Activated T-cell treated with anti-CD3 and anti-CD28 coated beads for 4 hours (primary cell): ENCODE measurements around the gene KERA.
"Not testable (repeated sequence)": the region's sequence is repeated elsewhere in the genome, so short reads cannot be mapped to it uniquely, and the experiment has no call there.

Source experiments
- DNase-seq: peaks from one replicate; pipeline ENCODE4 v3.0.0-alpha.2; 2020

The KERA gene, protein sequence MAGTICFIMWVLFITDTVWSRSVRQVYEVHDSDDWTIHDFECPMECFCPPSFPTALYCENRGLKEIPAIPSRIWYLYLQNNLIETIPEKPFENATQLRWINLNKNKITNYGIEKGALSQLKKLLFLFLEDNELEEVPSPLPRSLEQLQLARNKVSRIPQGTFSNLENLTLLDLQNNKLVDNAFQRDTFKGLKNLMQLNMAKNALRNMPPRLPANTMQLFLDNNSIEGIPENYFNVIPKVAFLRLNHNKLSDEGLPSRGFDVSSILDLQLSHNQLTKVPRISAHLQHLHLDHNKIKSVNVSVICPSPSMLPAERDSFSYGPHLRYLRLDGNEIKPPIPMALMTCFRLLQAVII

DNA sequence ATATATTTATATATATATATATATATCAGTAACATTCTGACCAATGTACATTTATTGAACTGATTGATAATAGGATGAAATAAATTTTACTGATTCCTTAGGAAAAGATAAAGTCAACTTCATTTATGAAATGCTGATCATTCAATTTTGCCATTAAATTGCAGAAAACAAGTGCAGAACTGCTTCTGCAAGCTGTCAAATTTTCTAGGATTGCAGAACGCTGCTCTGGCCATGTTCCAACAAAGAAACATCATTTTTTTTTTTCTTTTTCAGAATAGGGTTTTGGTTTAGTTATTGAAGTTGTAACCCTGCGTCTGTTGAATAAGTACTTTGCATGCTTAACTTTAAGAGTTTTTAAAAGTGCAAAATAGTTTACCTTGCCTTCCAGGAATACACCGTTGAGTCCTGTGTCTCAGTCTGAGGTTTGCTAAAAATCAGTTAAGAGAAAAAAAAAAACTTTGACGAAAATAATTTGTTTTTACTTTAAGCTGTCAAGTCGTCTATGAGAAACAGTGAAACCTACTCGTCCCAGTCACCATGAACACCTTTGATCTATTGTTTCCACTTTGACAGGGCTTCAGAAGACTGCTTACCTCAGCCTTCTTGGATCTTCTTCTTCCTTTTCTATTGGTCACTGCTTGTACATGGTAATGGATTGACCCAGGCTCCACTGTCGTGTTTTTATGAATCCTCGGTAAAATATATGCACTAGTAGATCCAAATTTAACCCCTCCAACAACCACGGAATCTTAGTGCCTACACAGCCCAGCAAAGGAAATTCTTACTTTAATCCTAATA, at the start of gene KERA:
Gene KERA (minus strand): TSS at position 657 of the 798 bp plus-strand sequence. CDS start 1,743 bp downstream, outside the sequence.
- no peak for DNase-seq

DNA sequence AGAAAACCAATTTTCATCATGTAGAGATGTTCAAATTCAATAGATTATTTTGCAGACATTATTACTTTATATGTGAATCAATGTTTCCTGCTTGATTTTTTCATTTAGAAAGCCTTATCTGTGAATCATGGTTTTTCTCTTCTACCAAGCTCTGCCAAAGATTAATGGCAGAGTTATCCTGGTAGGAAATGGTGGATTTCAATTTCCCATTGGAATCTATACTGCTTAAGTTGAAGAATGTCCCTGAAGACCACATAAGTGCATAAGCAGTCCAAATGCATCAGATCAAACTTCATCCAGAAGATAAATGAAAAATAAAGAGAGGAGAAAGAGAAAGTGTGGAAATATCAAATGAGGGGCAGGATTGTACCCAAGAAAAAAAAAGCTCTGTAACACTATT, 48.5 kb upstream of the KERA start:
- DNase-seq = no peak

DNA sequence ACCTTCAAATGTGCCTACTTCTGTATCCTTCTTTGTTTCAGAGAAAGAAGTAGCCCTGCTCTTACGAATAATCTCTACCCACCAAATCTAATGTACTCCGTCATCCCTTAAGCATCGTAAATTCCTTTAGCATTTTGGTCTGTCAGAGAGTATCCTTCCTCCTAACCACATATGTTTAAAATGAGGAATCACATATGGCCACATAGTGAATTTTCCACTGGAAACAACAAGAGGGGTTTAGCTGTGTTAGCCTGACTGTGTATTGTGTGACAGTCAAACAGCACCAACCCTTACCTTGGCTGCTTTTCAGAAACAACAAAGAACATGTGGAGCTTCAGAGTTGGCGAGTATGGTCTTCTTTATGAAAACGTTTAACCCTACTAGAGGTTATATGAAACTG, 48.0 kb upstream of the KERA start:
- DNase-seq = no peak

DNA sequence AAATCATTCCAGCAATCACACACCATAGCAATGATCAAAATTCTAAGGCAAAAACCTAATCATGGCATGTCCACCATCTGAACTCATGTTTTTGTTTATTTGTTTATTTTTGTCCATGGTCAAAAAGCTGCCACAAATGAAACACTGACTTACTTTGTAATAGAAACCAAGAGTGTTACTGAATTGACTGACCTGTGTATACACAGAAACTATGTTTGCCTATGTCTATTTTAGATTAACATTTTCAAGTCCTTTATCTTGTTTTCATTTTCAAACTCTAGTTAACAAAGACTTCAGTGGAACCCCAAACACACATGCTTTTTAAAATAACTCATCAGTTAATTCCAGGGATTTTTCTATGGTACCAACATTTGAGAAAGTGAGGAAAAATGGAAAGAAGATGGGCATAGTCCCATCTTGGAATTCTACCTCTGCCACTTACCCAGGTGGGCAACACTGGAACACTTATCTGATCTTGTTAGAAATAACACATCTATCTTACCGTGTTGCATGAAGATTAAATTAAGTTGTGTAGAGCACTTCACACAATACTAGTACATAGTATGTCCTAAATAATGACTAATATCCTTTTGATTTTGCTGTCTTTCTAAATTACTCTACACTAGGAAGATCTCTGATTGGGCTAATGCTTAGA, 47.1 kb upstream of the KERA start:
- DNase-seq = no peak

DNA sequence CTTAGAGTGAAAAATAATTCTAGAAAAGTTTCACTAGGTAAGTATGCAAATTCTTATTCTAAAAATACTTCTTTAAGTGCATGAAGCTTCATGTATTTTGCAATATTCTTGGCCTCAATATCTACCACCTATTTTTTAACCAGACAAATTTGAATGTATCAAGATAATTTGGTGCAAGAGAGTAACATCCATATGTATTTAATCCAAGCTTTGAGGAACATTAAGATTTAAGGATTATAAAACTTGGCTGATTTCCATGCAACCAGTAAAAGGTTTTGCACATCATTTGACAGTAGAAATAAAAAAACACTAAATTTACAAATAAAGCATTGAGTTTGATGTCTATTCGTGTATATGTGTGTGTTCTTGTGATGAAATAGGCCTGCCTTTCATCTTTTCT, 45.8 kb upstream of the KERA start:
- no peak for DNase-seq

DNA sequence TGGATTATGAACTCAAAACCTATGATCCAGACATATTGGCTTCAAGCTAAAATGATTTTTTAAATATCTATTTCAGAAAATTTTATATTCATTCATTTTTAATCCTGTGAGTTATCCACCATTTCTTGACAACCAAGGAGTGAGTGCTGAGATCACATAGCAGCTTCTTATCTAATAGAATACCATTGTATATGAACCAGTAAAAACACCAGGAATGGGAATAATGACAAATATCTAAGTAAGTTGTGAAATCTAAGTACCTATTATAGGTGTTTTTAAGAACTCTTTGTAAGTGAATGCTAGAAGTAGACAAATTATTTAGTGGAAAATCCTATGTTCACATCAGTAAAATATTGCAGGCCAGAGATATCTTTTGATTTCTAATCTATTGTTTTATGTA, 45.3 kb upstream of the KERA start:
- no peak for DNase-seq

DNA sequence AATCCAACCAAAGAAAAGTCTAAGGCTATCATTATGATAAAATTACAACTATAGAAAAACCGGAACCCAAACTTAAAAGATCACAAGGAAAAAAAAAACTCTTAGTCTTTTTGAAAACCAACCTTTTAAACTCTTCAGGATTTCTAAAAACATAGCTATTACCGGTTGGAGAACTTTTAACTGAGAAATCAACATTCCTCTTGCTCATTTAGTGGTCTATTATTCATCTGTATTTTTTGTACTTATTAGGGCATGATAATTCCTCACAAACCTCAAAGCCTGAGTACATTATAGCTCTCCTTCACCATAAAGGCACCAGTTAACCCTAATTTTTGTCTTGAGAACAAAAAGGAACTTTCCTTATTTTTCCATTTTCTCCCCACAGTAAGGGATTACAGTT, 43.1 kb upstream of the KERA start:
- no peak for DNase-seq

DNA sequence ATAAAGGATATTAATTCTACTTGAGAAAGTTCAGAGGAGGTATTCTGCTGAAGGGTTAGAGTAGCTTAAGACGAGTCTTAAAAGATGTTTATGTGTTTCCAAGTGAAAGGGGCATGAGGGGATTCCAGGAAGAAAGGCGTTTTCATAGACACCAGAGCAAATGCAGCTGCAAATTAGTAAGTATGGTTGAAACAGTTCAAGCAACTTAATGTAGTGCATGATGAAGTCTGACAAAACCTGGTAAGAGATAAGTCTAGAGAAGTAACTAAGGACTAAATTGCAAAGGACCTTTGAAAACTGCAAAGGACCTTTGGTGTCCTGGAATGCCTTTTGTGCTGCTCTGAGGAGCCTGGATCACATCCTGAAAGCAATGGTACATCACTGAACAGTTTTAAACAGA, 42.0 kb upstream of the KERA start:
- DNase-seq = no peak

DNA sequence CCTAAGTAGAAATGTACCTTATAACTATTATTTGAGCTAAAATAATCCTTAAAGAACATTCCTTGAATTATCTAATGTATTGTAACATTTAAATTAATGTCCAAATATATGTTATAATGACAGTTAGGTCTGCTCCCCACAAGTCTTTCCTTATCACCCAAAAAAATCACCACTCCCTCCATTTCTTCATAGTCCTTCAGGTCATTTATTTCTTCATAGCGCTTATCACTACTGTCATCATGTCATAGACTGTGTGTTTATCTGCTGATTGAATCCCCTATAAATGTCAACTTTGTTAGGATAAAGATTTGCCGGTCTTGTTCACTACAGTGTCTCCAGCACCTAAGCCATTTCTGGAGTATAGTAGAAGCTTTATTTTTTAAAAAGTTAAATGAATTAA, 41.5 kb upstream of the KERA start:
- no peak for DNase-seq

DNA sequence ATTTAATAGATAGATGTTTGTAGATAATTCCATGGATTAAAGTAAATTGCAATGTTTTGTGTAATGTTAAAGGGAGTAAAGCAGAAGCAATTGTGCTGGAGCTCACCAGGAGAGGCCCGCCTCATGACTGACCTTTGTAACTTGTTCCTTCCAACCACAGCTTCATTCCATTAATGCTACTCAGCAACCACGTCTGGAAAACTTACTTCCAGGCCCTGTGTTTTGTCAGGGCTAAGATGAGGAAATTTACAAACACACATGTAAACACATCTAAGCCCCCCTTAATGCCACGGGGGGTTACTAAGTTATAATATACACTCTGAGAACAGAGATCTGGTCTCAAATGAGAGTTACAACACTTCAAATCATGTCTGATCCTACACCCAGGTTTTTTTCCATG, 41.1 kb upstream of the KERA start:
- DNase-seq = no peak

DNA sequence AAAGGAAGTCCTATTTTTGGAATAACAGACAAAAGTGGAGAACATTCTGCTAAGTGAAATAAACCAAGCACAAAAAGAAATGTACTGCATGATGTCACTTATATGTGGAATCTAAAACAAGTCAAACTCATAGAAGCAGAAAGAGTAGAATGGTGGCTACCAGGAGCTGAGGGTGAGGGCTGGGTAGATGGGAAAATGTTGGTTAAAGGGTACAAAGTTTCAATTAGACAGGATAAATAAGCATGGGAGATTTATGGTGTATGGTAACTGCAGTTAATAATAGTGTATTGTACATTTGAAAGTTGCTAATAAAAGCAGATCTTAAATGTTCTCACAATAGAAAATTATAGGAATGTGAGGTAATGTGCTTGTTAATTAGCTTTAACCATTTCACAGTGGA, 40.6 kb upstream of the KERA start:
- no peak for DNase-seq

DNA sequence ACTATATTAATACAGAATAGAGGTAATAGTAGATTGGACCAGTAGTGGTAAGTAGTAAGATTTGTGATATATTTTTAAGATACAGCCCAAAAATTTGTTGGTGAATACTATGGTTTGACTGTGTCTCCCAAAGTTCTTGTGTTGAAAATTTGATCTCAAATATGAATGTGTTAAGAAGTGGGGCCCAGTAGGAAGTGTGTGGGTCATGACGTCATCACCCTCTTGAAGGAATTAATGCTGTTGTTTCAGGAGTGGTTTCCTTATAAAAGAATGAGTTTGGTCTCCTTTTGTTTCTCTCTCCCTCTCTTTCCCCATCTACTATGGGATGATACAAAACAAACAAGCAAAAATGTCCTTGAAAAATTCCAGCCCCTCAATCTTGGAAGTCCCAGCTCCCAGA, 37.1 kb upstream of the KERA start:
- no peak for DNase-seq

DNA sequence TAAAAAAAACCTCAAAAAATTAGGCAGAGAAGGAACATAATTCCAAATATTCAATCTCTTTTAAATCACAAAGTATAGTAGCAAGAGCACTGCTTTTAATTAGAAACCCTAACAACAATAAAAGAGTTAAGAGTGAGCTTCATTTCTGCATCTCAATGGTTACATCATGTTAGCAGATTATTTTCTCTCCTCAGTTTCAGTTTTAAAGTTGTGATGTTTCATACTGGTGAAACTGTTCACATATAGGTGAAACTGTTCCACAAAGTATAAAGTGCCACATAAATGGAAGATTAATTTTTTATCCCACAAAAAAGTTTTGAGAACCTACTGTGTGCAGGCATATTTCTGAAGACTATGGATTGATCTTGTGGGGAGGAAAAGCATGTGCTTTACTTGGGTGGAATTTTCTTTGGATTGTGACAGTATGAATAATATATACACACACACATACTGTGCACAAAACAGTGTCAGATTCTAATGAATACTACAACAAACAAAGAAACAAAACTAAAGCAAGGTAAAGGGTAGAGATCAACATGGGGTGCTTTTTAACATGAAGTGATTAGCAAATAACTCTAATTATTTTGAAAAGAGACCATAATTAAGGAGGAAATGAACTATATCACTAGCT, 36.3 kb upstream of the KERA start:
- DNase-seq = no peak

DNA sequence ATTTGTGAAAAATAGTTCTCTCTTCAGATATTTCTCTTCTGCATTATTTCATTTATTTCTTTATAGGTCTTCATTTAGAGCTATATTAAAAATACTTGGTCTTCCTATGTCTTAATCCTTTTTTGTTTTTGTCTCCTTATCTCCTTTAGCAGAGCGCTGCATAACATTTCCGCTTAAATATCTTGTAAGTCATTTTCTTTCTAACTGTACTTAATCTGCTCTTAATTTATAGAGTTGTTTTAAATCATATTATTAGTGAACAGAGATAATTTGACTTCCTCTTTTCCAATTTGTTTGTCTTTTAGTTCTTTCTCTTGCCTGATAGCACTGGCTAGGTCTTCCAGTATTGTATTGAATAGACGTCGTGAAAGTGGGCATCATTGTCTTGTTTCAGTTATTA, 35.5 kb upstream of the KERA start:
- no peak for DNase-seq

DNA sequence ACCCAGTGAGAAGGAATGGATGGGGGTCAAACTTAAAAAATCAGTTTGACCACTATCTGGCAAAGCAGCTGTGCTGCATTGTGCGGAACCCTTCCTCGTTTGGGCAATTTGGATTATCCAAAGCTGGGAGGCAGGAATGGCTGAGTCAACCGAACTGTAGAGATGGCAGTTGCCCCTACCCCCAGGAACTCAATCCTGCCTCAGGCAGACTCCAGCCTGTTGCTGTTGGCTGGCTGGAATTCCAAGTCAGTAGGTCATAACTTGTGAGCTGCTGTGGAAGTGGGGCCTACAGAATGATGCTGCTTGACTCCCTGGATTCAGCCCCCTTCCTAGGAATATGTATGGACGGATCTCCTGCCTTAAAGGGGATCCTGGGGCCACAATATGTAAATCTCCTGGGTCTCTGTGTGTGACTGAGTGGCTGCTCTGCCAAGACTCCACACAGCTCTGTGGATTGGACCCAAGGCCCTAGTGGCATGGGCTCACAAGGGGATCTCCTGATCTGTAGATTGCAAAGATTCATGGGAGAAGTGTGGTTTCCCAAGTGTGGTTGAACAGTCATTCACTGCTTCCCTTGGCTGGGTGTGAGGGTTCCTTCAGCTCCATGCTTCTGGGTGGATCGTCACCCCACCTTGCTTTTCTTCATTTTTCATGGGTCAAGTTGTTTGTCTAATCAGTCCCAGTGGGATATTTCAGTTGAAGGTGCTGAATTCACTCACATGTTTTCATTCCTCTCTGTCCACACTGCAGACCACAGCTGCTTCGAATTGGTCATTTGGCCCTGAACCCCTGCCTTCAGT, 34.3 kb upstream of the KERA start:
- no peak for DNase-seq

DNA sequence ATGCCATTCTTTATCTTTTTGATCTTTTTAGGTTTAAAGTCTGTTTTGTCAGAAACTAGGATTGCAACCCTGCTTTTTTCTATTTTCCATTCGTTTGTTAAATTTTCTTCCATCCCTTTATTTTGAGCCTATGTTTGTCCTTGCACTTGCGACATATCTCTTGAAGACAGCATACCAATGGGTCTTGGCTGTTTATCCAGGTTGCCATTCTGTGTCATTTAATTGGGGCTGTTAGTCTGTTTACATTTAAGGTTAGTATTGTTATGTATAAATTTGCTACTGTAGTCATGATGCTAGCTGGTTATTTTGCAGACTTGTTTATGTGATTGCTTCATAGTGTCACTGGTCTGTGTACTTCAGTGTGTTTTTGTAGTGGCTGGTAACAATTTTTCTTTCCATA, 32.1 kb upstream of the KERA start:
- DNase-seq = not testable (repeated sequence)

DNA sequence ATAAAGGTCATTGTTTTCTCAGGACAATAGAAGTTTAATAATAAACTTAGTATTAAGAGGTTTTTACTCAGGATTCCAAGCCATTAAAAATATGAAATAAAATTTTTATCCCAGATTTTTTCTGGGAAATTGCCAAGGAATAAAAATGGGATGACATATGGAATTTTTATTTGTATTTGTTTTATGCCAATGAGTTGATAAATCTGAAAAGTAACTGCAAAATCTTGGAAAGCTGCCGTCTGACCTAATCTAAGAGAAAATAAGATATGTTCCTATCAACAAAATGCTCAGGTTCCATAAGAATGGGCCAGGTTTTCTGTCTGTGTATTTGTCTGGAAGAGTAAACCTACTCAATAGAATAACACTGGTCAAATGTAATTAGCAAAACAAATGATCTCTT, 22.2 kb upstream of the KERA start:
- no peak for DNase-seq

DNA sequence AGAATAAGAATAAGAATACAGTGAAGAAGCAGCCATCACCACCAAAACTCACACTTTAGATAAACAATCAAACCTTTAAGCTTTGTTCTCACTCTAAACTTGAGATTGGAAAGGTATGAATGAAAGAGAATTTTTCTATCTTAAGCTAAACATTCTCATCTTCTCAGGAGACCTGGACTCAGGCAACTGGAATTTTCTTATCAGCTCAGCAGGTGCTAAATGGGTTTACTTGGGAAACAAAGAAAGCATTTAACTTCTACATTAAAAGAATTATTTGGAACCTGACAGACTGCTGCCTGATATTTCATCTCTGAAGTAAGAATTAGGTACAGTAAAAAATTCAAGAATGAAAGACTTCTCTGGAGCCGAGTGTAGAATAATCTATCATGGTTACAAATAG, 20.7 kb upstream of the KERA start:
- DNase-seq = no peak

DNA sequence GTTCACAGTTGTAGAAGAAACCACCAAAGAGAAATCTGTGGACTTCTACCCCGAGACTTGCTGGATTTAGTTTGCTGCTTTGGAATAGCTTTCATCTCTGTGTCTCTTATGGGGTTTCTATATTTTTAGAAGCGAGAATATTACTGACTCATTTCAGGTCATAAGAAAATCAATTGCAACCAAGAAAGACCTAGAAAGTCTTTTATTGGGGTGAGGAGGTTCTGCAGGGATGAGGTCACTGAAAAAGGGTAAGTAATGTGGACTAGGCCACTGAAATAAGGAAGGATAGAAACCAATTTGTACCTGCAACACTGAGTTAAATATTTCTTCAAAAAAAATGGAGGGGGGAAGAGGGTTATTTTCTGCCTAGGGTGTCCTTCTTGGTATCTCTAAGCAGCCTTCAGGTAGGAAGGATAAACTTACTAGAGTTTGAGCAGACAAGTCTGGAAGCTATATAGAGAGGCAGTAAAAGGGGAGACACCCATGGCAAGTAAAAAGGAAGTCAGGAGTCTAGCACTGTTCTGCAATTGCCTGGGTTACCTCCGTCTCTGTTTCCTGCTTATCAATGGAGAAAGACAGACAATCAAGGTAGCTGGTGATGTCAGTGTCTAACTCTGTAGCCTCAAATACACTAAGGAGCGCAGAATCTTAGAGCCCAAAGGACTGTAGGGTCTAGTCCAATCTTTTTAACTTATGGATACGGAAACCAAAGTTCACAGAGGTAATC, 19.6 kb upstream of the KERA start:
- DNase-seq = no peak

DNA sequence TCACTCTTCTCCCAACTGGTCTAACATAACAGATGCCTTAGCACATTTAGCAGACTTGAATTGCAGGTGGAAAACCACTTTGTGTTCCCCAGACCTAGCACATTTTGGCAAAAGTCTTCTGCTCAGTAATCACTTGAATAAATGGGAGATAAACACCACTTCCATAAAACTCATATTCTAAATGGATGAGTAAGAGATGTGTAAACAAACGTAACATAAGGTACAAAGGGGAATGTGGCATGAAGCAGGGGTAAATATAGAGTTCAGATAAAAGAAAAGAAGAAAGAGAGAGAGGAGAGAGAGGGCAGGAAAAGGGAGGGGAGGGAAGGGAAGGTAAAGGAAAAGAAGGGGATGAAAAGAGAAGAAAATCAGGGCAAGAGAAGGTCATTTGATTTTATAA, 17.0 kb upstream of the KERA start:
- DNase-seq = no peak

DNA sequence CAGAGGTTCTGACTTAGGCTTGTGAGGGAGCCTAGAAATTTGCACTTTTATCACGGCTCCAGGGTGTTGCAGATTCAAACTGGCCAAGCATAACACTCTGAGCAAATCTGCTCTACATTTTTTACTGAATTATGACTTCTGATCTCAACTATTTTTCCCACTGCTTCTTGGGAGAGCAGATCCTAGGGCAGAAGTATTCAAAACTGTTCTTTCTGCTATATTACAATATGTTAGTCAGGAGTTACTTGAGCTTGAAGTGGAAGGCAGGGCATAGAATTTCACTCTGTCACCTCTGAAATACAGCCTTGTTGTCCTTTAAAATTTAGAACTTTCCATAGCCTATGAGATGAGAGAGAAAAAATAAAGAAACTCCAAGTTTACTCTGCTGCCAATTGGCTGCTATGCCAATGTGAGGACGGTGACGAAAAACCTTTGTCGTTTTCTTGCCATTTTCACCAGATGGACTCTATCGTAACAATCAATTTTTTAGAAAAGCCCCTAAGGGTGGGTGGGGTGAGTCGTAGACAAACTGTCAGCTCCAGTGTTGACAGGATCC, 16.4 kb upstream of the KERA start:
- DNase-seq = no peak

DNA sequence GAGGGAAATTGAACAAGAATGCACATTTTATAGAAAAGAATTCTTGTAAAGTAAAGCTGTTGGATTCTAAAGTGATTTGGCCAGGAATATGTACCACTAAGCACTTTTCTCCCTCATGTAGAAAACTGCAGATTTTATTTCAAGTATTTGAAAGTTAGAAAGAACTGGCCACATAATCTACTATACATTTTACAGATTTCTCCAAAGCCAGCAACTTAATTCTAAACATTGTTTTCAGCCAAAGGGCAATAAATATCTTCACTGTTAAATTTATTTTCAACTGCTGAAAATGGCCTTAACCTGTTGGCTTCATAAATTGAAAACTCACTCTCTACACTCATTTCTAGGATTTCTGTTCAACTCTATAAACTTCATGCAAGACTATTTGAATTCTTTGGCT, 15.6 kb upstream of the KERA start:
- no peak for DNase-seq
